Transverse colon (tissue), 4 donors: ENCODE data around the gene STK17A. TPM values are rescaled to one million over a fixed set of nuclear protein-coding genes. Genes with fewer than 3 reads are reported as not detected.
A peak's percentile ranks its signal among the peaks of the same experiment; 100 is the strongest.

Source experiments
- DNase-seq: peaks from one replicate; pipeline ENCODE4 v3.0.0-alpha.2; 2019
- H3K27ac ChIP-seq, 4 donors: fragments of 200-600 bp; sonication (generic); 2 replicates each; pipeline ENCODE4 v1.5.1; 2016 to 2018; ENCODE audit warnings: inconsistent platforms in 4 of 4
- H3K27me3 ChIP-seq: fragments of 200-600 bp; sonication (generic); 2 replicates; pipeline ENCODE4 v1.5.1; 2017; ENCODE audit warnings: inconsistent platforms
- H3K36me3 ChIP-seq, 4 donors: fragments of 200-600 bp; sonication (generic); 2 replicates each; pipeline ENCODE4 v1.5.1; 2017 to 2019; ENCODE audit warnings: inconsistent platforms in 4 of 4
- H3K4me1 ChIP-seq, 4 donors: fragments of 200-600 bp; sonication (generic); 2 replicates each; pipeline ENCODE4 v1.5.1; 2017 to 2020; ENCODE audit warnings: inconsistent platforms in 4 of 4
- H3K4me3 ChIP-seq, 4 donors: fragments of 200-600 bp; sonication (generic); 1 replicate in 1 of 4; 2 replicates in 3 of 4; pipeline versions ENCODE4 v1.5.1 to v1.6.1; 2017 to 2019; ENCODE audit warnings: inconsistent platforms in 4 of 4
- H3K9me3 ChIP-seq, 2 donors: fragments of 200-600 bp; sonication (generic); 2 replicates each; pipeline ENCODE4 v1.5.1; 2017 to 2019; ENCODE audit warnings: inconsistent platforms in 2 of 2
- CTCF ChIP-seq, 5 experiments: fragments of 200-600 bp in 3 of 5; fragments of 450-650 bp in 2 of 5; sonication (generic) in 3 of 5; IDR thresholded peaks; 1 replicate in 2 of 5; 2 replicates in 3 of 5; pipeline ENCODE4 v1.5.1; 2016 to 2017; ENCODE audit warnings: antibody characterized with exemption in 5 of 5, inconsistent platforms in 3 of 5, mild to moderate bottlenecking in 2 of 5, moderate library complexity in 1 of 5
- EP300 ChIP-seq: sonication (generic); formaldehyde crosslinking; IDR thresholded peaks from one replicate; pipeline ENCODE4 v1.6.1; 2017; ENCODE audit warnings: antibody characterized with exemption, low read depth
- POLR2A ChIP-seq: fragments of 450-650 bp; IDR thresholded peaks from one replicate; pipeline ENCODE4 v1.6.1; 2016; ENCODE audit warnings: antibody characterized with exemption, mild to moderate bottlenecking, moderate library complexity
- POLR2AphosphoS5 ChIP-seq, 3 donors: sonication (generic); formaldehyde crosslinking; IDR thresholded peaks; one replicate each; pipeline ENCODE4 v1.6.1; 2016; ENCODE audit warnings: antibody characterized with exemption in 3 of 3
- WGBS, 2 donors: methylation state at CpG; one replicate each; pipeline ENCODE4 v1.1.5; 2018; ENCODE audit warnings: low coverage in 1 of 2; 5-methylcytosine and 5-hydroxymethylcytosine counted together
- in situ Hi-C, 4 donors: fragments of 200-750 bp; cut with MboI; loops; one replicate each; pipeline versions ENCODE4 v1.15.0 to v1.15.1; 2017; ENCODE audit warnings: low sequenced_read_pairs in 3 of 4, low pct_ligation_motif_present in 1 of 4, low pct_unique_long_range_greater_than_20kb in 1 of 4
- intact Hi-C: fragments of 100-400 bp; cut with DNase I; formaldehyde crosslinking; loops from one replicate; pipeline ENCODE4 v1.15.1; 2023; ENCODE audit warnings: low total_unique reads
- total RNA-seq, 4 donors: library from RNA; depleted of rRNA; stranded (reverse); fragments of >200 nt; gene quantifications; one replicate each; pipeline ENCODE4 v1.1.0, GENCODE V29; 2016

STK17A gene
- total RNA-seq, 4 donors from 2014 or later = 6.0 to 35.7 (median 26.4) TPM

GRCh38 chr7:43649755-43650274 is 66.9 kb downstream of the STK17A start:
- in situ Hi-C loops = no loop called here
- peak; percentile 12 to 60 (median 34) for TF ChIP-seq POLR2AphosphoS5 (IDR thresholded peaks at IDR 0.05)
- TF ChIP-seq EP300 = no peak
- TF ChIP-seq POLR2A = peak; percentile 39
- TF ChIP-seq CTCF (IDR thresholded peaks at IDR 0.05) = no peak
- Histone ChIP-seq H3K4me3 (peak overlapping the region in 1 of 4 donors; percentile 5), H3K36me3 (no peaks in the 10 kb centered on the region), H3K27ac (peak overlapping the region; percentile 85 to 93 (median 90)), H3K4me1 (peaks cover 35 to 76% (median 48%) of the 10 kb centered on the region in 4 donors), H3K9me3 (no peaks in the 10 kb centered on the region), H3K27me3 (no peaks in the 10 kb centered on the region)
- intact Hi-C loops = no loop called here
- DNase-seq = peak; percentile 60
- WGBS, 2 donors = 58% methylated on average over 4 of the region's 4 CpGs; no CpG with 5 or more reads in 1 of the 2 donors

- H3K27ac ChIP-seq = peak overlapping the region; percentile 85 to 93 (median 90)
- no peaks in the 10 kb centered on the region for H3K36me3 ChIP-seq
- TF ChIP-seq CTCF (IDR thresholded peaks at IDR 0.05) = no peak
- TF ChIP-seq EP300 = no peak
- TF ChIP-seq POLR2A = no peak
- TF ChIP-seq POLR2AphosphoS5 (IDR thresholded peaks at IDR 0.05) = no peak
- in situ Hi-C loops = no loop called here
- intact Hi-C loops = no loop called here
- H3K4me1 ChIP-seq = peaks cover 35 to 74% (median 48%) of the 10 kb centered on the region in 4 donors
- 34 to 49% methylated on average over 7 to 9 of the region's 9 CpGs for WGBS, 2 donors
- H3K9me3 ChIP-seq = no peaks in the 10 kb centered on the region
- H3K4me3 ChIP-seq = peak overlapping the region in 1 of 4 donors; percentile 5
- no peak for DNase-seq
- H3K27me3 ChIP-seq = no peaks in the 10 kb centered on the region
Observed at GRCh38 chr7:43650457-43651052, 67.6 kb downstream of the STK17A start.

- no peaks in the 10 kb centered on the region for H3K9me3 ChIP-seq
- H3K4me1 ChIP-seq = peaks cover 21 to 60% (median 37%) of the 10 kb centered on the region in 4 donors
- no peaks in the 10 kb centered on the region for H3K27me3 ChIP-seq
- in situ Hi-C loops = no loop called here
- H3K27ac ChIP-seq = peak overlapping the region; percentile 85 to 93 (median 90)
- TF ChIP-seq POLR2AphosphoS5 (IDR thresholded peaks at IDR 0.05) (no peak), CTCF (IDR thresholded peaks at IDR 0.05) (no peak), EP300 (no peak), POLR2A (no peak)
- no peak for DNase-seq
- H3K4me3 ChIP-seq = no peak overlapping the region
- intact Hi-C loops = no loop called here
- H3K36me3 ChIP-seq = no peaks in the 10 kb centered on the region
Observed at GRCh38 chr7:43652364-43652763, 69.5 kb downstream of the STK17A start.

GRCh38 chr7:43653466-43653865 is 70.6 kb downstream of the STK17A start:
- Histone ChIP-seq H3K36me3 (no peaks in the 10 kb centered on the region), H3K4me3 (no peak overlapping the region), H3K9me3 (no peaks in the 10 kb centered on the region), H3K27ac (peak overlapping the region in 2 of 4 donors; percentile 32 to 33), H3K27me3 (no peaks in the 10 kb centered on the region), H3K4me1 (peaks cover 10 to 51% (median 26%) of the 10 kb centered on the region in 4 donors)
- DNase-seq = no peak
- in situ Hi-C loops (no loop called here), intact Hi-C loops (no loop called here)
- 85 to 98% methylated on average over 4 of the region's 4 CpGs for WGBS, 2 donors
- no peak for TF ChIP-seq POLR2AphosphoS5 (IDR thresholded peaks at IDR 0.05)
- TF ChIP-seq CTCF (IDR thresholded peaks at IDR 0.05) = no peak
- no peak for TF ChIP-seq EP300
- no peak for TF ChIP-seq POLR2A
